Activated CD8-positive, alpha-beta memory T cell treated with anti-CD3 and anti-CD28 coated beads, Interleukin-2, amount 50 U/mL, for 1 hour (primary cell): ENCODE results near the gene SLX9.

Source experiments
- DNase-seq: peaks from one replicate; pipeline ENCODE4 v3.0.0-alpha.2; 2020; ENCODE audit errors: extremely low read depth

SLX9 gene

GRCh38 chr21:44991538-44992483 lies 52.0 kb downstream of the SLX9 start:
- no peak for DNase-seq

- DNase-seq, result no peak
These were observed 52.8 kb downstream of the SLX9 start for GRCh38 chr21:44992608-44993031.

- DNase-seq, result no peak
These were observed 53.7 kb downstream of the SLX9 start for GRCh38 chr21:44993321-44994046.

GRCh38 chr21:44994047-44994694 lies 54.3 kb downstream of the SLX9 start:
- no peak for DNase-seq

GRCh38 chr21:44994695-44995342 lies 55.0 kb downstream of the SLX9 start:
- DNase-seq, result no peak

- DNase-seq, result no peak
These were observed 55.6 kb downstream of the SLX9 start for GRCh38 chr21:44995343-44995941.

- DNase-seq, result no peak
These were observed 56.3 kb downstream of the SLX9 start for GRCh38 chr21:44996096-44996495.

- no peak for DNase-seq
These were observed 56.7 kb downstream of the SLX9 start for GRCh38 chr21:44996501-44996921.

GRCh38 chr21:44996983-44997936 lies 57.4 kb downstream of the SLX9 start:
- no peak for DNase-seq

GRCh38 chr21:44998086-44998620 lies 58.3 kb downstream of the SLX9 start:
- DNase-seq, result no peak

- no peak for DNase-seq
These were observed 59.0 kb downstream of the SLX9 start for GRCh38 chr21:44998621-44999427.

- DNase-seq, result no peak
These were observed 59.7 kb downstream of the SLX9 start for GRCh38 chr21:44999428-44999971.

GRCh38 chr21:44999972-45000636 lies 60.3 kb downstream of the SLX9 start:
- DNase-seq, result no peak

- no peak for DNase-seq
These were observed 60.9 kb downstream of the SLX9 start for GRCh38 chr21:45000637-45001133.

GRCh38 chr21:45001134-45002095 lies 61.6 kb downstream of the SLX9 start:
- no peak for DNase-seq

GRCh38 chr21:45002381-45003204 lies 62.8 kb downstream of the SLX9 start:
- no peak for DNase-seq
